HCEC 1CT (cell line): ENCODE results near the gene LIN9.

ENCODE experiments used
- DNase-seq: peaks from one replicate; pipeline ENCODE4 v3.0.0-alpha.2; 2017

Gene LIN9

DNA sequence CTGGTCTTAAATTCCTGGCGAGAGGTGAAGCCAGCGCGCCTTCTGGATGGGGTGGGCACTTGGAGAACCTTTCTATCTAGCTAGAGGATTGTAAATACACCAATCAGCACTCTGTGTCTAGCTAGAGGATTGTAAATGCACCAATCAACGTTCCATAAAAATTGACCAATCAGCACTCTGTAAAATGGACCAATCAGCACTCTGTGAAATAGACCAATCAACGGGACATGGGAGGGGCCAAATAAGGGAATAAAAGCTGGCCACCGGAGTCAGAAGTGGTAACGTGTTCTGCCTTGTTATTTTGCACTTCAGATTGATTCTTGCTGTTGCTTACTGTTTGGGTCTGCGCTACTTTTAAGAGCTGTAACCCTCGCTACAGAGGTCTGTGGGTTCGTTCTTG, 12.0 kb upstream of the LIN9 start:
- DNase-seq = no peak

DNA sequence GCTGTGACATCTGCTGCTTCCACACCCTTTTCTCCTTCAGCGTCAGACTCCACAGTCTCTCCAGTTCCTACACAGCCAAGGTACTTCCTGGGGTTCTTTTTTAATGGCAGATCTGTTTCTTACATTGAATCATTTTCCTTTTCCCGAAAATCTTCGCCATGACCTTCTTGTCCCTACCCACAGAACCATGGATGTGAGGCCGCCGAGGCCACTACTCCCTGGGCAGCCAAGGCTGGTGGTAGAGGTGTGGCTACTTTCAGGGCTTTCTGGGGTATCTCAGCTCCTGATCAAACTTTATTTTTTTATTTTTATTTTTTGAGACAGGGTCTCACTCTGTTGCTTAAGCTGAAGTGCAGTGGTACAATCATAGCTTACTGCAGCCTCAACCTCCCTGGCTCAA, 9.5 kb upstream of the LIN9 start:
- no peak for DNase-seq

DNA sequence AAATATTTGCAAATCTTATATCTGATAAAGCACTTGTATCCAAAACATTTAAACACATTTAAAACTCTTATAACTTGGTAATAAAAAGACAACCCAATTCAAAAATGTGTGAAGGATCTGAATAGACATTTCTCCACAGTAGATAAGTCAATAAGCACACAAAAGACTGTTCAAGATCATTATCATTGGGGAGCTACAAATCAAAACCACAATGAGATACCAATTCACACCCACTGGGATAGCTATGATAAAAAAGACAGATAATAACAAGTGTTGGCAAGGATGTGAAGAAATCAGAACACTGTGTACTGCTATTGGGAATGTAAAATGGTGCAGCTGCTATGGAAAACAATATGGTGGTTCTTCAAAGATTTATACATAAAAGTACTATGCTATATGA, 5.1 kb upstream of the LIN9 start:
- no peak for DNase-seq

DNA sequence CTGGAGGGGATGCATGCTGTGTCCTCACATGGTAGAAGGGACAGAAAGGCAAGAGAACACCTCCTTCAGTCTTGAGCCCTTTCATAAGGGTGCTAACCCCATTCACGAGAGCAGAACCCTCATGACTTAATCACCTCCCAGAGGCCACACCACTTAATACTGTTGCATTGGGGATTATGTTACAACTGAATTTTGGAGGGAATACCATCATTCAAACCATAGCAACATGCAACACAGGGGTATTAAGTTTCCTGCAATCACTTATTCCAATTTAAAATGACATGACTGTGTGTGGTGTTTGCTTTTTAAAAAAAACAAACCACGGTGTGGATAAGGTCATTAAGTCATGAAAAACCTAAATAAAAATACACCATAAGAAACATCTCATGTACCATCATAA, 3.1 kb upstream of the LIN9 start:
- no peak for DNase-seq

DNA sequence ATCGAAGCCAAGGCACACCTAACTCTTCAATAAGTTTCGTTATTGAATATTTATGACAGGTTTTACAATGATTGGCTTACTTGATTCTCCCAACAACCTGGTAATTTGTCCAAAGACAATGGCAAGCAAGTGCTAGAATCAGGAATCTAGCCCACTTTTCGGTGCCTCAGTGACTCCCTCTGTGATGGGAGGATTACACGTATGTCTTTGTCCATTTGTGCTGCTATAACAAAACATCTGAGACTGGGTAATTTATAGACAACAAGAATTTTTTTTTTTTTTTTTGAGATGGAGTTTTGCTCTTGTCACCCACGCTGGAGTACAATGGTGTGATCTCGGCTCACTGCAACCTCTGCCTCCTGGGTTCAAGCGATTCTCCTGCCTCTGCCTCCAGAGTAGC, 2.4 kb upstream of the LIN9 start:
- no peak for DNase-seq

DNA sequence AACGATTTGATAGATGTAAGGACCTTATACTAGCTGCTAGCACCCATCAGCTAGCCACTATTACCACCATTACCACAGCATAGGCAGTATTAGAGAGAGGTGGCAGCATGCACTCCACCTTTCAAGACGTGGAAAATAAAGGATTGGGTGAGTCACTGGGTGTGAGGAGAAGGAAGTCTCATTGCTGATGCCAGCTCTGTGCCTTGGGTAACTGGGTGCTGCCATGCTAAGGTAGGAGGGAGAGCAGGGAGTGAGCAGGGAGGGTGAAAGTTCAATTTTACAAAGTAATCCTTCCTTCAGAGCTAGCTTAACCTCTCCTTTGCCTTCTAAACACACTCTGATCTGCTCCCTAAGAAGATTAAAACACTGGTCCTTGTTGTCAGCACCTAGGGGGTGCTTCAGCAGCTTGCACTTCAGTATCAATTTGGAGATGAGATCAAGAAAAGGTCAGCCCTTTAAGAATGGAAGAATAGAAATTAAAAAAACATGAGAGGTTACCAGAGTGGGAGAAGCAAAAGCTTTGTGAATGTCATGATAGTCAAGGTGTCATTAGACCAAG, 1.8 kb upstream of the LIN9 start:
- no peak for DNase-seq

DNA sequence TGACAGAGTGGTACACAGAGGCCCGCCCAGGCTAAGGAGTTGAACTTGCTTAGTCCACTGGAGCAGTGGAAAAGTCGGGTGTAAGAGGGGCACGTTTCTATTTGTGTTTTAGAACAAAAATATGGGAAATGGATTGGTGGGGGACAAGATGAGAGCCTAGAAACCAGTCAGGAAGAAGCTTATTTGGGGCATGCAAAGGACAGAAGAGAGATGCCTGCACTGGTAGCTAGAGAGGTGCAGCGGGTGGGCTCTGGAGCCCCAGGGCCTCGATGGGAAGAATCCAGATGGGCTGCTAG, 1.2 kb upstream of the LIN9 start:
- DNase-seq = no peak

DNA sequence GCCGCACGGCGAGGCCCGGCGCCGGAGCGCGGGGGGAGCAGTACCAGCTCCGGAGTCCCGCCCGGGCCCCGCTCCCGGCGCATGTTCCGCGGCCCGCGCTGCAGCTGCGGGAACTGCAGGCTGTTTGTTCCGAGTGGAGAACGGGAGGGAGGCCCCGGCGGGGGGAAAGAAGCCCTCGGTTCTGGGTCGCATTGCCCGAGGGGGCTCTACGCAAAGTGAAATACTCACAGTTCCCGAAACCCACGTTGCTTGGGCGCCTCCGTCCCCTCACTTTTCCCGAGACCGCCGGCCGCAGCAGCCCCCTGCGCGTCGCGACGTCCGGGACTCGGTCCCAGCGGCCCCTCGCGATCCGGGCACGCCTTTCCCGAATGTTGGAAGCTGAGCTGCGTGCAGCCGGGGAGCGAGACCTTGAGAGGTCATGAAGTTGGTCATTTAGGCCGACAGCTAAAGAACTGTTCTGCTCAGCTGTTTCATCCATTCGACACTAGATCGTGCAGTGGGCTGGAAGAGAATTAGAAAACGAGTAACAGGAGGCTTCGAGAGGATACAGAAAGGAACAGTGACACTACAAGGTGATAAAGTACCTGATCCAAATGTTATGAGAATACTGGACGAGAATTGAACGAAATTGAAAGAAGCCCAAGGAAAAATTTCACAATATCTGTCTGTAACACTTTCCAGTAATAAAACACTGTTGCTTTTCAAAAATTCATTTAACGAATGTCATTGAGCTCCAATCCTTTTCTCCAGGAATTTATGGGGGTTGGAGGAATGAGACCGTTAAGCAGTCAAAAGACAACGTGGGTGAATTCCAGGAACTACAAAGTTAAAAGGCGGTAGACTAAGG, 657 bp upstream of the LIN9 start:
- no peak for DNase-seq

DNA sequence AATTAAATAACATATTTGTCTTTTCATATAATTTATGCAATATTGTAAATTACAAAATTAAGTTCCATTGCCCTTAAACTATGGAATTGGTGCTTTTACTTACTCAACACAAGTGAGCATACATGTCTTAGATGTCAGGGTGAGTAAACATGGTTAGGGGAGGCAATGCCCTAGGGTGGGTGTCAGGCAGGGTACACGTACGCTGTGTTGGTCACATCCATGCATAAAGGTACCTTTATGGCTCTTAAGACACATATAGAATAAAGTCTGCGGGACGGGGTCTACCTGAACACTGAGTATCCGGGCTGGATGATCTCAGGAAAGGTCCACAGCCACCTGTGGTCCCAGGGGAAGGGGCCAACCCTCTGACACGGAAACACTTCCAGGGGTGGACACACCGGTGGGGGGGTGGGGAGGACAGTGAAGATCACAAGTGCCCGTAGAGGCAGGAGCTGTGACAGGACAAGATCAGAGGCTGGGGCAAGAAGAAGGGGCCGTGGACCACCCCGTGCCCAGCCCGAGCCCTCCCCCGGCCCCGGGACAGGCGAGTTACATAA, 720 bp downstream of the LIN9 start:
- no peak for DNase-seq

DNA sequence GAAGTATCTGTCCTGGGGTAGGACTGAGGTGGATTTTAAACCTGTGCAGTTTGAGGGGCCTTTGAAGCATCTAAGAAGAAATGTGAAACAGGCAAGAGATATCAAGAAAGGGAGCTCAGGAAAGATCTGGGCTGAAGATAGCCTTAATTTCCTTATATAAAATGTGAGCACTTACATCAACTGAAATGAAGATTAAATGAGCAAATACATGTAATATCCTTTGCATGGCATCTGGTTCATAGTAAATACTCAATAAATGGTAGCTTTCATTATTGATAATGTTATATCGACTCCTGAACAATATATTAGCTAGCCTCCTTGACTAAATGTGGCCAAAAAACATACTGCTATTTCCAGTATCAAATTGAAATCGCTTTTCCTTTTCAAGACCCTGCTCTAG, 2.5 kb downstream of the LIN9 start:
- DNase-seq = no peak

DNA sequence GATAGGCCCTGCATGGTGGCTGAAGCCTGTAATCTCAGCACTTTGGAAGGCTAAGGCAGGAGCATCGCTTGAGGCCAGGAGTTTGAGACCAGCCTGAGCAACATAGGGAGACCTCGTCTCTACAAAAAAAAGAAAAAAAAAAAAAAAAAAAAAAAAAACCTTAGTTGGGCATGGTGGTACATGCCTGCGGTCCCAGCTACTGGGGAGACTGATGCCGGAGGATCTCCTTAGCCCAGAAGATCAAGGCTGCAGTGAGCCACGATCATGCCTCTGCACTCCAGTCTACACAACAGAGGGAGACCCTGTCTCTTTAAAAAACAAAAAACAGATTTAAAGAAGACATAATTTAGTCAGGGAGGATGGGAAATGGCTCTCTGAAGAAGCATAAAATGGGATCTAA, 3.8 kb downstream of the LIN9 start:
- no peak for DNase-seq

DNA sequence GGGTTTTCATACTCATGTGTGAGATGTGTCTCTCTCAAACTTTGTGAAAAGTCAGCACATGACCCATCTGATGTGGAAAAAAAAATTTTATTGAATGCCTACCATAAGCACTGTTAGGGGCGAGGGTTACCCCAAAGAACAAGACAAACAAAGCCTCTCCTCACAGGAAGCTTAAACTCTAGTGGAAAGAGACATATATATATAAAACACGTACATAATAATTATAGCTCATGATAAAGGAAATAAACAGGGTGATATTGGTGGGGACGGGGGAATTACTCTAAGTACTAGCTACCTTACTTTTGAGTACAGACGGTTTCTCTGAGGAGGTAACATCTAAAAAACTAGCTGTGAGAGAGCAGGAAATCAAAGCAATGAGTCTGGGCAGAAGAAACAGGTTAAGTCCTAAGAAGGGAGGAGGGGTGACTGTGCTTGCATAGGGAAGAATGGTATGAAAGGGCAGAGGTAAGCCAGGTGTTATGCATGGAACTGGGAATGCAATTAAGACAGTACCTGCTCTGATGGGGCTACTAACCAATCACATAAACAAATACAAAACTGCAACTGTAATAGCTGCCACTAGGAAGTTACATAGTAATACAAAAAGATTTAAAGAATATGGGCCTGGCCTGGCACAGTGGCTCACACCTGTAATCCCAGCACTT, 4.5 kb downstream of the LIN9 start:
- no peak for DNase-seq

DNA sequence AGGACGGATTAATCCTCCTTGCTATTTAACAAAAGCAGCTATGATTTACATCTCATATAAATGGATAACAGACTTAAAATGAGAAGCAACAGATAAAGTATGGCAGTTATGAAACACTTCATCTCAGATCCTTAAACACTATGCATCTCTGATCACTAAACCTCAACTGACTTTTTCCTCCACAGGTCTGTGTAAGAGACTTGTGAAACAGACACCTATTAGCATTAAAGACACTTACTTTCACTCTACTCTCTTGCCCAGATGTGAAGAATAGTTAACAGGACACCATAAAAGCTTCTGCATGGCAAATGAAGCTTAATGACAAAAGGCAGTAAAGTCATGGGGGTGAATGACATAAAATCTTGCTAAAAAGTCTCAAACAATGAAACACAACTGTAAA, 6.2 kb downstream of the LIN9 start:
- no peak for DNase-seq

DNA sequence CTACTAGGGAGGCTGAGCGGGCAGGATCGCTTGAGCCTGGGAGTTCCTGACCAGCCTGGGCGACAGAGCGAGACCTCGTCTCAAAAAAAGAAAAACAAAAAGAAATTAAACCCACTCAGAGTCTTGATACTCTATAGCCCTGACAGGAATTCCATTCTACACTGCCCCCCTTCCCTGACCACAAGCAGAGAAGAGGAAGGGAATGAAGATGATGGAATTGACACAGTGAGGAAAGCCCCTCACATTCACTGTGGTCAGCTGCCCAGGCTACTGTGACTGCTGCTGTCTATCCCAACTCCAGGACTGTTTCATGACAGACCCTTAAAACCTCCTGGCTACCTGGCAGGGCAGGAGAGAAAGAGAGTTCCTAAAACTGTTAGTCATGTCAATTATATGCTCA, 12.1 kb downstream of the LIN9 start:
- no peak for DNase-seq

DNA sequence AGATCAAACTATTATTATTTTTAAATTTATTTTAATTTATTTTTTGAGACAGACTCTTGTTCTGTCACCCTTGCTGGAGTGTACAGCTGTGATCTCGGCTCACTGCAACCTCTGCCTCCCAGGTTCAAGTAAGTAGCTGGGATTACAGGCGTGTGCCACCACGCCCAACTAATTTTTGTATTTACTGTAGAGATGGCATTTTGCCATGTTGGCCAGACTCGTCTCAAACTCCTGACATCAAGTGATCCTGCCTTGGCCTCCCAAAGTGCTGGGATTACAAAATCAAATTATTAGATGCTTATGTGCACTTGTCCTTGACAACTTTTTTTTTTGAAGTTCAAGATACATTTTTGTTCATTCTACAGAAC, 15.4 kb downstream of the LIN9 start:
- no peak for DNase-seq

DNA sequence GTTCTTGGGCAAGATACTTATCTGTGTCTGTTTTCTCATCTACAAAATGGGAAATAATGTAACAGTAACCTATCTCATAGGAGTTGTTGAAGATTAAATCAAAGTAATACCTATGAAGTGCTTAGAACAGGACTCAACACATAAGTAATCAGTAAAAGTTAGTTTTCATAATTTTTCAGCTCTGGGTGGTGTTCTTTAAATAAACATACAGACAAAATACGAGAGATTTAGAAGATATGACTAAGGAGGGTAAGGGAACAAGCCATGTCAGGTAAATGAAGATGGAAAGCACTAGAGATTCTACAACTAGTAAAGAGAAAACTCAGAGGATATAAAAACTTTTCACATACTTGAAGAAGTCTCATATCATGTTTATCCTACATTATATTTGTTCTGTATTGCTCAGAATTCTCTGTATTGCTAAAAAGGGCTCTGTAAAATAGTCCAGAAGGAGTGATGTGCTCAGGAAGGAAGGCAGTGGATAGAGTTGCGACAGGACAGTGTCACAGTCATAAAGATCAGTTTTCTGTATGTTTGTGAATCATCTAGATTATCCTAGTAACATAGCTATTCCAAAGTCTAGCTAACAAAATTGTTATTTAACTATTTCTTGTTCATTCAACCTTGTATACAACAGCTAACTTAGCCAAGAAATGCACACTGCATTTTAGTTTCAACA, 16.0 kb downstream of the LIN9 start:
- no peak for DNase-seq

DNA sequence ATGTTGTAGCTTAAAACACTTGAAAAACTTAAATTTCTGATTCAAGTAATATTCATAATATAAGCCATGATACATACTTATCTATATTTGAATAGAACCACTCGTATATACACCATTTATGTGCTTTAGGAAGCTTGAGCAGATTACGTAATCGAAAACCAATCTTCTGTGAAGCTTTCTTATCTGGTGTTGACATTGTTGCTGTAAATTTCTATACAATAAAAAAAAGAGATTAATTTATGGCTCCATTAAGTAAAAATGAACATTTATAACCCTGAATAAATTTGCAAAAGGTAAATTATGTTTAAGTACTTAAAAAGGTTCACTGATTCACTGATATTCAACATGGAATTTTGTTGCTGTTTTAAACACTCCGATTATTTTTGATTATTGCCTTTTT, 21.4 kb downstream of the LIN9 start:
- no peak for DNase-seq

DNA sequence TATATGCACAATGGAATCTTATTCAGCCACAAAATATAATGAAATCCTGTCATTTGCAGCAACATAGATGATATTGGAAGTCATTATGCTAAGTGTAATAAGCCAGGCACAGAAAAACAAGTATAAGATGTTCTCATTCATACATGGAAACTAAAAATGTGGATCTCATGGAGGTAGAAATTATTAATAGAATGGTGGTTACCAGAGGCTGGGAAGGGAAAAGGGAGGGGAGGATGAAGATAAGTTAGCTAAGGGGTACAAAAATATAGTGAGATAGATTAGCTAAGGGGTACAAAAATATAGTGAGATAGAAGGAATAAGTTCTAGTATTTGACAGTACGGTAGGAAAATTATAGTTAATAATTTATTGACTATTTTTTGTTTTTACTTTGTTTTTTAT, 27.9 kb downstream of the LIN9 start:
- DNase-seq = no peak

DNA sequence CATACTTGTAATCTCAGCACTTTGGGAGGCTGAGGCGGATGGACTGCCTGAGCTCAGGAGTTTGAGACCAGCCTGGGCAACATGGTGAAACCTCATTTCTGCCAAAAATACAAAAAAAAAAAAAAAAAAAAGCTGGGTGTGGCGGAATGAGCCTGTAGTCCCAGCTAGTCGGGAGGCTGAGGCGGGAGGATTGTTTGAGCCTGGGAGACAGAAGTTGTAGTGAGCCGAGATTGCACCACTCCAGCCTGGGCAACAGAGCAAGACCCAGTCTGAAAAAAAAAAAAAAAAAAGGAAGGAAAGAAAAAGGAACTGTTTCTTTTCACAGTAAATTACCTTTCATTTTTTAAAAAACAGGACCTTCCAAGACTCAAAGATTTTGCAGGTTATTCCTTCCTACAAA, 29.5 kb downstream of the LIN9 start:
- no peak for DNase-seq

DNA sequence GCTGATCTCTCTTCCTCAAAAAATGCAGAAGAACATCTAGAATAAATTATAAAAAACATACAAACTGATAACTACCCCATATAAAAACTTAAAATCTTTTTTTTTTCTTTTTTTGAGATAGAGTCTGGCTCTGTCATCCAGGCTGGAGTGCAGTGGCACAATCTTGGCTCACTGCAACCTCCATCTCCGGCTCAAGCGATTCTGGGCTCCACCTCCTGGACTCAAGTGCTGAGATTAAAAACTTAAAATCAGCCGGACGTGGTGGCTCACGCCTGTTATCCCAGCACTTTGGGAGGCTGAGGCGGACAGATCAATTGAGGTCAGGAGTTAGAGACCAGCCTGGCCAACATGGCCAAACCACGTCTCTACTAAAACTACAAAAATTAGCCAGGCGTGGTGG, 31.1 kb downstream of the LIN9 start:
- DNase-seq = no peak

DNA sequence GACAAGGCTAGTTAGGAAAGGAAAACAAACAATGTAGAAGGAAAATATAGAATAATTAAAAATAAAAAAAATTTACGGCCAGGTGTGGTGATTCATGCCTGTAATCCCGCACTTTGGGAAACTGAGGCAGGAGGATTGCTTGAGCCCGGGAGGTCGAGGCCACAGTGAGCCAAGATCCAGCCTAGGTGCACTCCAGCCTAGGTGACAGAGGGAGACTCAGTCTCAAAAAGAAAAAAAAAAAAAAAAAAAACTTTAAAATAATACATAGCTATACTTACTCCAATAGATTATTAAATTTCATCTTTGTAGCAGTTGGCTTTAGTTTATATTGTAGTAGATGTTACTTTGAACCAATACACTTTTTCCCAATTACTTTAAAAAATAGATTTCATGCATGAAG, 32.0 kb downstream of the LIN9 start:
- DNase-seq = no peak

DNA sequence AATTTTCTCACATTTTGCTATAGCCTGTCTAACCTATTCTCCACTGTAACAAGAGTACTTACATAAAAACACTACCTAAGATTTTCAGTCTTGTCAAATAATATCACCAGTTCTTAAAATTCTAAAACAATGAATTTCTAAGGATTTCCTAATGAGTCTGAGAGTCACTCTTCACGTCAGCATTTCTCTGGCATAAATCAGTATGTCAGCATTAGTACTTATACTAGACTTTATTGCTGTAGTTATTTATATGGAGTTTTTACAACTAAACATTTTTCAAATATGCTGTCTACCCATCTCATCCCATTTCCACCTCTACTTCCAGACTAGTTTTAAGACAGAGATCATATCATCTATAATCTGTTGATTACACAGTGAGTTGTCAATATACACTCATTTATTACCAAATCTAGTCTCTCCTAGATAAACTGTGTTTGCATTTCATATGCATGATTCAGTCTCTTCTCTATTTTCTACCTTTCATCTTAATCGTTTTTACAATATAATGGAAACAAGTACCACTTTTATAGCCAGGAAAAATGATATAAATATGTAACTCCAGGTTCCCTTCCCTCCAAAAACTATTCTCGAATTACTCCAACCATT, 32.8 kb downstream of the LIN9 start:
- DNase-seq = no peak

DNA sequence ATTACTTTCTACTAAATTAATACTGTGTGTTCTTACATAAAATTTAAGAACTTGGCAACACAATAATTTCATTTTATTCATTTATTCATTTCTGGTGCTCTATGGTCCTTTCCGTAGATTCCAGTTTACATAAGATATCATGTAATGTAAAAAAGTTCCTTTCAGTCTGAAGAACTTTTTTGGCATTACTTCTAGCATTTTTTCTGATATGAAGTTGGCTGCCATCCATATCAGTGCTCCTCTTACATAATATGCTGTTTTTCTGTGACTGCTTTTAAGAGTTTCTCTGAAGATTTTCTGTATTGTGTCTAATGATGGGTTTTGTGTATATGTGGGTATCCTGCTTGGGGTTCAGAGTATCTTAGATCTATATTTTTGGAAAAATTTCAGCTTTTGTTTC, 34.8 kb downstream of the LIN9 start:
- no peak for DNase-seq
